ENCODE results near the gene TTI1.

Gene TTI1

GRCh38 chr20:38029453-38029852 is 3.8 kb downstream of the TTI1 start:
- TF ChIP-seq MAX (IDR thresholded peaks at IDR 0.05; ENCODE audit: low read depth, low read length) = no peak
- DNase-seq (ENCODE audit: low read depth) = no peak
- peak overlapping the region; percentile 3 for H3K4me3 ChIP-seq (ENCODE audit: low read depth, low read length)

GRCh38 chr20:38024496-38024895 is 8.8 kb downstream of the TTI1 start:
- DNase-seq (ENCODE audit: low read depth) = no peak
- no peak overlapping the region for H3K4me3 ChIP-seq (ENCODE audit: low read depth, low read length)
- no peak for TF ChIP-seq POLR2A (IDR thresholded peaks at IDR 0.05; ENCODE audit: extremely low read depth, insufficient read length)
- TF ChIP-seq MAX (IDR thresholded peaks at IDR 0.05; ENCODE audit: low read depth, low read length) = no peak
- no peak for TF ChIP-seq MYC (IDR thresholded peaks at IDR 0.05; ENCODE audit: low read depth, low read length)
- TF ChIP-seq CTCF (IDR thresholded peaks at IDR 0.05; ENCODE audit: low read depth, low read length) = no peak

GRCh38 chr20:38023181-38024001 is 9.9 kb downstream of the TTI1 start:
- no peak overlapping the region for H3K4me3 ChIP-seq (ENCODE audit: low read depth, low read length)
- DNase-seq (ENCODE audit: low read depth) = no peak
- no peak for TF ChIP-seq MYC (IDR thresholded peaks at IDR 0.05; ENCODE audit: low read depth, low read length)
- no peak for TF ChIP-seq POLR2A (IDR thresholded peaks at IDR 0.05; ENCODE audit: extremely low read depth, insufficient read length)
- TF ChIP-seq MAX (IDR thresholded peaks at IDR 0.05; ENCODE audit: low read depth, low read length) = no peak
- TF ChIP-seq CTCF (IDR thresholded peaks at IDR 0.05; ENCODE audit: low read depth, low read length) = no peak

GRCh38 chr20:38021087-38021772 is 12.0 kb downstream of the TTI1 start:
- no peak overlapping the region for H3K4me3 ChIP-seq (ENCODE audit: low read depth, low read length)
- TF ChIP-seq POLR2A (IDR thresholded peaks at IDR 0.05; ENCODE audit: extremely low read depth, insufficient read length) = no peak
- TF ChIP-seq MYC (IDR thresholded peaks at IDR 0.05; ENCODE audit: low read depth, low read length) = no peak
- no peak for DNase-seq (ENCODE audit: low read depth)

- TF ChIP-seq POLR2A (IDR thresholded peaks at IDR 0.05; ENCODE audit: extremely low read depth, insufficient read length) (no peak), CTCF (IDR thresholded peaks at IDR 0.05; ENCODE audit: low read depth, low read length) (no peak), MAX (IDR thresholded peaks at IDR 0.05; ENCODE audit: low read depth, low read length) (no peak), MYC (IDR thresholded peaks at IDR 0.05; ENCODE audit: low read depth, low read length) (no peak)
- no peak for DNase-seq (ENCODE audit: low read depth)
- H3K4me3 ChIP-seq (ENCODE audit: low read depth, low read length) = no peak overlapping the region
These were observed 14.9 kb downstream of the TTI1 start for GRCh38 chr20:38018385-38018784.

GRCh38 chr20:38017959-38018358 is 15.3 kb downstream of the TTI1 start:
- TF ChIP-seq CTCF (IDR thresholded peaks at IDR 0.05; ENCODE audit: low read depth, low read length) (no peak), POLR2A (IDR thresholded peaks at IDR 0.05; ENCODE audit: extremely low read depth, insufficient read length) (no peak), MYC (IDR thresholded peaks at IDR 0.05; ENCODE audit: low read depth, low read length) (no peak)
- DNase-seq (ENCODE audit: low read depth) = no peak

More at GRCh38 chr20:38017959-38018358, 15.3 kb downstream of the TTI1 start:
- H3K4me3 ChIP-seq (ENCODE audit: low read depth, low read length) = no peak overlapping the region
